ENCODE data around the gene ARMC2. TPM values are rescaled to one million over a fixed set of nuclear protein-coding genes. Genes with fewer than 3 reads are reported as not detected.

Gene ARMC2
- total RNA-seq, 1 donor from 2014 or later = 5.2 TPM

DNA sequence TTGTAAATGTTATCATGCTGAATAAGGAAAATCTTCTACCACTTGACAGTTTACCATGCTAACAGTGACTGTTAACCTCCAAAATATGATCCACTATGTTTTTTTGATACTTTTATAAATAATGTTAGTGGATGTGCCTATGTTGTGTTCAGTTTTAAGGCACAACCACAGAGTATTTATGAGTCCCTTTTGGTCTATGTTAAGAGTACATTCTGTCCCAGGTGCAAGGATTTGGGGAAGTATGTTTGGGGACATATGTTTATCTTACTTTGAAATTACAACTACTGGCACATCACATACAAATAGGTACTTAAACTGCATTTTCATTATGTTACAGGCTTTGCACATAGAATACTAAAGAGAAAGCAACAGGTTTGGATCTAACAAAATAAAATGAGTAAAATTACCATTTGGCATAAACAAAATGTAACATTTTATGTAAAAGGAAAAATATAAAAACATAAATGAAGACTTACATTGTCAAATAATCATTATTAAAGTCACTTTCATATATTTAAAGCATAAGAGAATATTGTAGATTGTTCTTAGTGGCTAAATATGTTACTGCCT lies 175.2 kb downstream of the ARMC2 start:
- Histone ChIP-seq H2AFZ (ENCODE audit: low read depth, low read length) (no peak overlapping the region), H3K9me3 (ENCODE audit: insufficient read depth, low read depth, low read length) (no peaks in the 10 kb centered on the region), H3K27me3 (ENCODE audit: insufficient read depth, low read length) (no peaks in the 10 kb centered on the region), H3K27ac (ENCODE audit: low read depth, low read length) (no peak overlapping the region), H4K20me1 (ENCODE audit: insufficient read depth, low read length) (peaks cover 3% of the 10 kb centered on the region), H3K4me2 (ENCODE audit: low read length) (no peak overlapping the region), H3K36me3 (ENCODE audit: insufficient read depth, low read length) (no peaks in the 10 kb centered on the region), H3K4me1 (ENCODE audit: insufficient read depth, low read length) (no peaks in the 10 kb centered on the region), H3K4me3 (ENCODE audit: insufficient read depth, low read depth, low read length) (no peak overlapping the region), H3K9ac (ENCODE audit: low read length) (no peak overlapping the region), H3K79me2 (ENCODE audit: insufficient read depth, low read length) (no peaks in the 10 kb centered on the region)
- Mint-ChIP-seq H3K4me3 (ENCODE audit: unreplicated experiment) (no peak overlapping the region), H3K4me1 (ENCODE audit: low read depth, unreplicated experiment) (no peaks in the 10 kb centered on the region), H3K9me3 (ENCODE audit: unreplicated experiment) (no peaks in the 10 kb centered on the region), H3K27ac (ENCODE audit: unreplicated experiment) (no peak overlapping the region), H3K27me3 (ENCODE audit: low read depth, unreplicated experiment) (no peaks in the 10 kb centered on the region), H3K36me3 (ENCODE audit: low read depth, unreplicated experiment) (no peaks in the 10 kb centered on the region)
- FAIRE-seq = no peak
- TF ChIP-seq EZH2 (IDR thresholded peaks at IDR 0.05; ENCODE audit: insufficient read depth, low read length) (no peak), CTCF (IDR thresholded peaks at IDR 0.05; ENCODE audit: insufficient read depth, low read depth, low read length) (no peak)
- DNase-seq (ENCODE audit: low read depth) = no peak

Other genes with a start within 250 kb of the ARMC2 start
- 24.0 and 27.3 TPM in 2 replicates for gene SESN1, start 246.4 kb downstream of the ARMC2 start, total RNA-seq
- 17.5 and 18.6 TPM in 2 replicates for gene CEP57L1, start 247.1 kb downstream of the ARMC2 start, total RNA-seq